ENCODE results near the gene KRT9. TPM values are rescaled to one million over a fixed set of nuclear protein-coding genes. Genes with fewer than 3 reads are reported as not detected.

KRT9 gene
- total RNA-seq, 4 donors from 2014 or later: not detected

GRCh38 chr17:41600318-41600717 is 28.5 kb upstream of the KRT9 start:
- no peak for TF ChIP-seq CTCF (IDR thresholded peaks at IDR 0.05; ENCODE audit: low read depth)

- no peak for TF ChIP-seq CTCF (IDR thresholded peaks at IDR 0.05; ENCODE audit: low read depth)
These were observed 27.8 kb upstream of the KRT9 start for GRCh38 chr17:41599680-41600079.

GRCh38 chr17:41595585-41595984 is 23.7 kb upstream of the KRT9 start:
- TF ChIP-seq CTCF (IDR thresholded peaks at IDR 0.05; ENCODE audit: low read depth): no peak

- no peak for TF ChIP-seq CTCF (IDR thresholded peaks at IDR 0.05; ENCODE audit: low read depth)
These were observed 22.6 kb upstream of the KRT9 start for GRCh38 chr17:41594363-41594915.

- no peak for TF ChIP-seq CTCF (IDR thresholded peaks at IDR 0.05; ENCODE audit: low read depth)
These were observed 21.6 kb upstream of the KRT9 start for GRCh38 chr17:41593306-41593981.

GRCh38 chr17:41592601-41593305 is 20.9 kb upstream of the KRT9 start:
- TF ChIP-seq CTCF (IDR thresholded peaks at IDR 0.05; ENCODE audit: low read depth): no peak

GRCh38 chr17:41589301-41589700 is 17.4 kb upstream of the KRT9 start:
- TF ChIP-seq CTCF (IDR thresholded peaks at IDR 0.05; ENCODE audit: low read depth): no peak

Data from subcutaneous adipose tissue (tissue), 4 donors.